Measurements from ENCODE around the gene MMP25.
"Not testable (repeated sequence)": the region's sequence is repeated elsewhere in the genome, so short reads cannot be mapped to it uniquely, and the experiment has no call there.

MMP25 gene

DNA sequence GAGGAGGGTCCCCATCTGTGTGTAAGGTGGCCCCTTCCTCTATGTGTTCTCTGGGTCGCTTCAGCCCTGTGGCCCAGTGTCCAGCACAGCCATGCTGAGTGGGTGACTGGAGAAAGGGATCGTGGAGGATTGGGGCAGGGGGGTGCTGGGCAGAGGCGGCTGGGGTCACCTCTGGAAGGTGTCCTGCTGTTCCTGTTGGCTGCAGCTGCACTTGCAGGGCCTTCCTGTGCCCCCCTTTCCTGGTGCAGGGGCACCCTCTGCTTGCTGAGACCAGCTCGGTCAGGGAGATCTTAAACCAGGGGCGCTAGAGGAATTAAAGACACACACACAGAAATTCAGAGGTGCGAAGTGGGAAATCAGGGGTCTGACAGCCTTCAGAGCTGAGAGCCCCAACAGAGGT lies 30.2 kb downstream of the MMP25 start:
- Histone ChIP-seq H3K4me3 (replicated peaks; ENCODE audit: low read depth, low read length) (peak overlapping the region; percentile 31), H3K27me3 (replicated peaks; ENCODE audit: control insufficient read depth, insufficient read depth, low read length) (no peaks in the 10 kb centered on the region), H3K36me3 (ENCODE audit: control insufficient read depth, insufficient read depth, low read length) (no peaks in the 10 kb centered on the region)
- TF ChIP-seq, protein P1, sequence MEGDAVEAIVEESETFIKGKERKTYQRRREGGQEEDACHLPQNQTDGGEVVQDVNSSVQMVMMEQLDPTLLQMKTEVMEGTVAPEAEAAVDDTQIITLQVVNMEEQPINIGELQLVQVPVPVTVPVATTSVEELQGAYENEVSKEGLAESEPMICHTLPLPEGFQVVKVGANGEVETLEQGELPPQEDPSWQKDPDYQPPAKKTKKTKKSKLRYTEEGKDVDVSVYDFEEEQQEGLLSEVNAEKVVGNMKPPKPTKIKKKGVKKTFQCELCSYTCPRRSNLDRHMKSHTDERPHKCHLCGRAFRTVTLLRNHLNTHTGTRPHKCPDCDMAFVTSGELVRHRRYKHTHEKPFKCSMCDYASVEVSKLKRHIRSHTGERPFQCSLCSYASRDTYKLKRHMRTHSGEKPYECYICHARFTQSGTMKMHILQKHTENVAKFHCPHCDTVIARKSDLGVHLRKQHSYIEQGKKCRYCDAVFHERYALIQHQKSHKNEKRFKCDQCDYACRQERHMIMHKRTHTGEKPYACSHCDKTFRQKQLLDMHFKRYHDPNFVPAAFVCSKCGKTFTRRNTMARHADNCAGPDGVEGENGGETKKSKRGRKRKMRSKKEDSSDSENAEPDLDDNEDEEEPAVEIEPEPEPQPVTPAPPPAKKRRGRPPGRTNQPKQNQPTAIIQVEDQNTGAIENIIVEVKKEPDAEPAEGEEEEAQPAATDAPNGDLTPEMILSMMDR (IDR thresholded peaks at IDR 0.05; ENCODE audit: insufficient read depth, low read length, poor library complexity, severe bottlenecking), result no peak
- DNase-seq (ENCODE audit: extremely low read depth, insufficient read length), result no peak

DNA sequence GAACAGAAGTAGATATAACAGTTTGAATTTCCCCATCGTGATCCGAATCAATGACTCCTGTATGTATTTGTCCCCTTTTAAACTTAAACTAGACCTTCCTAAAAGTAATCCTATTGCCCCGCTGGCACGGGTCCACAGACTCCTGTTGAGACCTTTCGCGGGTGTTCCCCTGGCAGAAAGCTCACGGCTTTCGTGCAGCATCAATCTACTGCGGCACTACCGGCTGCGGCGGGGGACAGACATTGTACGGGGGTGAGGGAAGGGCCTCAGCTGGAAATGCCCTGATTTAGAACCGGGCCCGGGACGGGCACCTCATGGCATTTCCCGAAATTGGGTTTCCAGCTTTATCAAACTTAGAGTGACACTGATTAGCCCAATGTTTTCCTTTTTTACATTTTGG lies 33.7 kb downstream of the MMP25 start:
- TF ChIP-seq, protein P1 (IDR thresholded peaks at IDR 0.05; ENCODE audit: insufficient read depth, low read length, poor library complexity, severe bottlenecking), result no peak
- no peak for DNase-seq (ENCODE audit: extremely low read depth, insufficient read length)
- no peaks in the 10 kb centered on the region for H3K27me3 ChIP-seq (replicated peaks; ENCODE audit: control insufficient read depth, insufficient read depth, low read length)
- no peaks in the 10 kb centered on the region for H3K36me3 ChIP-seq (ENCODE audit: control insufficient read depth, insufficient read depth, low read length)
- no peak overlapping the region for H3K4me3 ChIP-seq (replicated peaks; ENCODE audit: low read depth, low read length)

DNA sequence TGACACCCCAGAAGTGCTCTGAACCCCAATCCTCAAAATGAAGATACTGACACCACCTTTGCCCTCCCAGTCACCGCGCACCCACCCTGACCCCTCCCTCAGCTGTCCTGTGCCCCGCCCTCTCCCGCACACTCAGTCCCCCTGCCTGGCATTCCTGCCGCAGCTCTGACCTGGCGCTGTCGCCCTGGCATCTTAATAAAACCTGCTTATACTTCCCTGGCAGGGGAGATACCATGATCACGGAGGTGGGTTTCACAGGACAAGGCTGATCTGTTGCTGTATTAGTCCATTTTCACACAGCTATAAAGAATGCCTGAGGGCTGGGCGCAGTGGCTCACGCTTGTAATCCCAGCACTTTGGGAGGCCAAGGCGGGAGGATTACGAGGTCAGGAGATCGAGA lies 35.6 kb downstream of the MMP25 start:
- H3K36me3 ChIP-seq (ENCODE audit: control insufficient read depth, insufficient read depth, low read length); DNase-seq (ENCODE audit: extremely low read depth, insufficient read length); H3K27me3 ChIP-seq (replicated peaks; ENCODE audit: control insufficient read depth, insufficient read depth, low read length); H3K4me3 ChIP-seq (replicated peaks; ENCODE audit: low read depth, low read length): not testable (repeated sequence)

DNA sequence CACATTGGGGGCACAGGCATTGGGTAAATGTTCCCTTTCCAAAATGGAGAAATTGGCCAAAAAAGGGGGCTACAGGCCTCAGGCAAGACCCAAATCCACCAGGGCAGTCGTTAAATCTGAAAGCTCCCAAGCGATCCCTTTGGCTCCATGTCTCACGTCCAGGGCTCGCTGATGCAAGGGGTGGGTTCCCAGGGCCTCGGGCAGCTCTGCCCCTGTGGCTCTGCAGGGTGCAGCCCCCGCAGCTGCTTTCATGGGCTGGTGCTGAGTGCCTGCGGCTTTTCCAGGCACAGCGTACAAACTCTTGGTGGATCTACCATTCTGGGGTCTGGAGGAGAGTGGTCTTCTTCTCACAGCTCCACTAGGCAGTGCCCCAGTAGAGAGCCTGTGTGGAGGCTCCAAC lies 37.0 kb downstream of the MMP25 start:
- not testable (repeated sequence) for H3K27me3 ChIP-seq (replicated peaks; ENCODE audit: control insufficient read depth, insufficient read depth, low read length); DNase-seq (ENCODE audit: extremely low read depth, insufficient read length); H3K36me3 ChIP-seq (ENCODE audit: control insufficient read depth, insufficient read depth, low read length); H3K4me3 ChIP-seq (replicated peaks; ENCODE audit: low read depth, low read length)

DNA sequence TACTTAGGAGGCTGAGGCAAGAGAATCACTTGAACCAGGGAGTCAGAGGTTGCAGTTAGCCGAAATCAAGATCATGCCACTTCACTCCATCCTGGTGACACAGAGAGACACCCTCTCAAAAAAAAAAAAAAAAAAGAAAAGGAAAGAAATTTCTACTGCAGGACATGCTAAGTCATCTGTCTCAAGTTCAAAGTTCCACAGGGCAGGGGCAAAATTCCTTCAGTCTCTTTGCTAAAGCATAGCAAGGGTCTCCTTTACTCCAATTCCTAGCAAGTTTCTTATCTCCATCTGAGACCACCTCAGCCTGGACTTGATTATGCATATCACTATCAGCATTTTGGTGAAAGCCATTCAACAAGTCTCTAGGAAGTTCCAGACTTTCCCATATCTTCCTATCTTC lies 38.1 kb downstream of the MMP25 start:
- Histone ChIP-seq H3K27me3 (replicated peaks; ENCODE audit: control insufficient read depth, insufficient read depth, low read length) (no peaks in the 10 kb centered on the region), H3K4me3 (replicated peaks; ENCODE audit: low read depth, low read length) (no peak overlapping the region), H3K36me3 (ENCODE audit: control insufficient read depth, insufficient read depth, low read length) (no peaks in the 10 kb centered on the region)
- no peak for DNase-seq (ENCODE audit: extremely low read depth, insufficient read length)
- TF ChIP-seq, protein P1 (IDR thresholded peaks at IDR 0.05; ENCODE audit: insufficient read depth, low read length, poor library complexity, severe bottlenecking), result no peak

DNA sequence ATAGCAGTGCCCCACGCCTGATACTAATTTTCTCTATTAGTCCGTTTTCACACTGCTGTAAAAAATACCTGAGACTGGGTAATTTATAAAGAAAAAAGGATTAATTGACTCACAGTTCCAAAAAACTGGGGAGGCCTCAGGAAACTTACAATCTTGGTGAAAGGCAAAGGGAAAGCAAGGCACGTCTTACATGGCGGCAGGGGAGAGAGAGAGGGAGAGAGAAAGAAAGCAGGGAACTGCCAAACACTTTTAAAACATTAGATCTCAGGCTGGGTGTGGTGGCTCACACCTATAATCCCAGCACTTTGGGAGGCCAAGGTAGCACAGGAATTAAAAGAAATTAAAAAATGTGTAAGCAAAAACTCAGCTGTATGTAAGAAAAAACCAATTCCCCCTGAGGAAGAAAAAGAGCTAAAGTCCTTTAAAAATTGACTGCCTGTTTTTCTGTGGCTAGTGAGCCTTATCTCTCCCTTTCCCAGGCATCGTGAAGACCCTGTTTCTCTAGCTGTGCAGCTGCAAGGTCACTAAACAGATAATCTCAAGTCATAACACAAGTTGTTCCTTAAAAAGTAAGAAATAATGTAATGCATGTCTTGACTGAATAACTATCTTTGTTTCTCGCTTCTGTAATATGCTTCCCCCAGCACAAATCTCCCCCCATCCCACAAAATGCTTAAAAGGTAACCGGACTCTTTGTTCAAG lies 38.8 kb downstream of the MMP25 start:
- Histone ChIP-seq H3K4me3 (replicated peaks; ENCODE audit: low read depth, low read length) (no peak overlapping the region), H3K36me3 (ENCODE audit: control insufficient read depth, insufficient read depth, low read length) (no peaks in the 10 kb centered on the region), H3K27me3 (replicated peaks; ENCODE audit: control insufficient read depth, insufficient read depth, low read length) (no peaks in the 10 kb centered on the region)
- DNase-seq (ENCODE audit: extremely low read depth, insufficient read length), result no peak
- TF ChIP-seq, protein P1 (IDR thresholded peaks at IDR 0.05; ENCODE audit: insufficient read depth, low read length, poor library complexity, severe bottlenecking), result no peak

All from GM06990 (cell line).